RWPE2 (cell line): ENCODE data around the gene GUCY2F.
A peak's percentile ranks its signal among the peaks of the same experiment; 100 is the strongest.

ENCODE experiments used
- ATAC-seq: fragments of 200-7000 bp; cut with Tn5 transposase; 3 replicates; pipeline ENCODE4 v1.9.1; 2021; ENCODE audit warnings: low read depth
- DNase-seq: peaks from one replicate; pipeline ENCODE4 v3.0.0-alpha.2; 2020; ENCODE audit warnings: low spot score
- H3K27ac ChIP-seq: fragments of 450-650 bp; 2 replicates; pipeline ENCODE4 v1.5.1; 2017; ENCODE audit warnings: mild to moderate bottlenecking; ENCODE audit not compliant: poor library complexity, severe bottlenecking
- H3K27me3 ChIP-seq: fragments of 250-450 bp; sonication (Bioruptor Pico); 2 replicates; pipeline ENCODE4 v1.5.1; 2021; ENCODE audit warnings: mild to moderate bottlenecking, moderate library complexity; ENCODE audit not compliant: insufficient read depth, poor library complexity, severe bottlenecking
- H3K36me3 ChIP-seq: fragments of 250-450 bp; sonication (Bioruptor Pico); 2 replicates; pipeline ENCODE4 v1.5.1; 2020; ENCODE audit warnings: low read depth, mild to moderate bottlenecking, moderate library complexity
- H3K4me1 ChIP-seq: fragments of 250-450 bp; sonication (Bioruptor Pico); 2 replicates; pipeline ENCODE4 v1.5.1; 2021; ENCODE audit warnings: mild to moderate bottlenecking, moderate library complexity; ENCODE audit not compliant: insufficient read depth, poor library complexity, severe bottlenecking
- H3K4me3 ChIP-seq: fragments of 250-450 bp; sonication (Bioruptor Pico); 2 replicates; pipeline ENCODE4 v1.5.1; 2021; ENCODE audit warnings: mild to moderate bottlenecking, moderate library complexity; ENCODE audit not compliant: severe bottlenecking
- H3K9me3 ChIP-seq: fragments of 250-450 bp; sonication (Bioruptor Pico); 2 replicates; pipeline ENCODE4 v1.5.1; 2021; ENCODE audit warnings: mild to moderate bottlenecking, moderate library complexity; ENCODE audit not compliant: severe bottlenecking
- CTCF ChIP-seq: fragments of 450-650 bp; IDR thresholded peaks from one replicate; pipeline ENCODE4 v1.5.1; 2017; ENCODE audit warnings: mild to moderate bottlenecking, moderate library complexity; ENCODE audit not compliant: poor library complexity, severe bottlenecking

Gene GUCY2F

GRCh38 chrX:109498434-109498833, 16.5 kb upstream of the GUCY2F start:
- Histone ChIP-seq H3K27me3 (no peaks in the 10 kb centered on the region), H3K4me3 (no peak overlapping the region), H3K9me3 (no peaks in the 10 kb centered on the region), H3K4me1 (no peaks in the 10 kb centered on the region), H3K36me3 (no peaks in the 10 kb centered on the region), H3K27ac (no peak overlapping the region)
- ATAC-seq (no peak), DNase-seq (no peak)
- TF ChIP-seq CTCF = no peak

GRCh38 chrX:109489174-109489573, 7.3 kb upstream of the GUCY2F start:
- no peak overlapping the region for H3K27ac ChIP-seq
- ATAC-seq = no peak
- no peak overlapping the region for H3K4me3 ChIP-seq
- no peak for TF ChIP-seq CTCF
- DNase-seq = no peak
- H3K27me3 ChIP-seq = no peaks in the 10 kb centered on the region
- no peaks in the 10 kb centered on the region for H3K9me3 ChIP-seq
- no peaks in the 10 kb centered on the region for H3K4me1 ChIP-seq
- H3K36me3 ChIP-seq = no peaks in the 10 kb centered on the region

GRCh38 chrX:109487640-109488039, 5.8 kb upstream of the GUCY2F start:
- no peaks in the 10 kb centered on the region for H3K9me3 ChIP-seq
- DNase-seq = no peak
- no peaks in the 10 kb centered on the region for H3K36me3 ChIP-seq
- TF ChIP-seq CTCF = no peak
- H3K27me3 ChIP-seq = no peaks in the 10 kb centered on the region
- ATAC-seq = no peak
- no peaks in the 10 kb centered on the region for H3K4me1 ChIP-seq
- no peak overlapping the region for H3K27ac ChIP-seq
- no peak overlapping the region for H3K4me3 ChIP-seq

- no peaks in the 10 kb centered on the region for H3K36me3 ChIP-seq
- H3K4me3 ChIP-seq = no peak overlapping the region
- no peaks in the 10 kb centered on the region for H3K9me3 ChIP-seq
- H3K4me1 ChIP-seq = no peaks in the 10 kb centered on the region
- no peak overlapping the region for H3K27ac ChIP-seq
- no peak for DNase-seq
- no peak for ATAC-seq
- TF ChIP-seq CTCF = peak; percentile 84
- no peaks in the 10 kb centered on the region for H3K27me3 ChIP-seq
These were observed 3.8 kb upstream of the GUCY2F start for GRCh38 chrX:109485470-109486340.

GRCh38 chrX:109484886-109485285, 3.0 kb upstream of the GUCY2F start:
- H3K36me3 ChIP-seq = no peaks in the 10 kb centered on the region
- H3K4me1 ChIP-seq = no peaks in the 10 kb centered on the region
- H3K27ac ChIP-seq = no peak overlapping the region
- no peaks in the 10 kb centered on the region for H3K27me3 ChIP-seq
- no peak overlapping the region for H3K4me3 ChIP-seq
- TF ChIP-seq CTCF = no peak
- DNase-seq (no peak), ATAC-seq (no peak)
- H3K9me3 ChIP-seq = no peaks in the 10 kb centered on the region
